ENCODE data around the gene CAPN13.

DNA sequence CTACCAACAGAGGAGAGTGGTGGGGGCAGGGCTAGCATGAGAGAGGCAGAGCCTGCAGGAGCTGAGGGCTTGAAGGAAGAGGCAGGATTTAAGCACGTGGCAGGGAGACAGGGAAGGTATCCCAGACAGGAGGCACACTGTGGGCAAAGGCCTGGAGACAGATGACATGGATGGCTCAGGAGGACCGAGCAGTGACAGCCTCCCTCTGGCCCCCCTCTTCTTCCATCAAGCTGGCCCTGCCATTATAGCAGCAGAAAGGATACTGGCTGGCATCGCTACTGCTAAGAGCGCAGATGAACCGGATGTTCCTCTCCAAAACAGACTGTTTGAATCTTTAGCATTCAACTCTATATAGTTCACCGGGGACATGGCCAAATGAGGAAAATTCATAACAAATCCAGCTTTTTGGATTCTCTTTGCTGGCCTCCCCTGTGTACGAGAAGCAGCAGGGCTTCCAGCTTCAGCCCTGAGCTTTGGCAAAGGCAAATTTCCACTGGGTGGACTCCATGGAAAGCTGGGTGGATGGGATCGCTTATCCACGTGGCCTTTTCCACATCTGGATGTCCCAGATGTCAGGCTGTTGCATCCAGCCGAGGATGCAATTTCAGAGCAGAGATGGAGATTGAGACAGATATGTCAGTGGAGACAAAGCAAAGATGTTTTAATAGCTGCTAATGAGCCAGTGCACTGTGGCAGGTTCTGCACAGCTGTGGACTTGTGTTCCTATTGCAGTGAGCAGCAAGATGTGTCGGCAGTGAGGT, 36.2 kb downstream of the CAPN13 start:
- TF ChIP-seq, protein P1, sequence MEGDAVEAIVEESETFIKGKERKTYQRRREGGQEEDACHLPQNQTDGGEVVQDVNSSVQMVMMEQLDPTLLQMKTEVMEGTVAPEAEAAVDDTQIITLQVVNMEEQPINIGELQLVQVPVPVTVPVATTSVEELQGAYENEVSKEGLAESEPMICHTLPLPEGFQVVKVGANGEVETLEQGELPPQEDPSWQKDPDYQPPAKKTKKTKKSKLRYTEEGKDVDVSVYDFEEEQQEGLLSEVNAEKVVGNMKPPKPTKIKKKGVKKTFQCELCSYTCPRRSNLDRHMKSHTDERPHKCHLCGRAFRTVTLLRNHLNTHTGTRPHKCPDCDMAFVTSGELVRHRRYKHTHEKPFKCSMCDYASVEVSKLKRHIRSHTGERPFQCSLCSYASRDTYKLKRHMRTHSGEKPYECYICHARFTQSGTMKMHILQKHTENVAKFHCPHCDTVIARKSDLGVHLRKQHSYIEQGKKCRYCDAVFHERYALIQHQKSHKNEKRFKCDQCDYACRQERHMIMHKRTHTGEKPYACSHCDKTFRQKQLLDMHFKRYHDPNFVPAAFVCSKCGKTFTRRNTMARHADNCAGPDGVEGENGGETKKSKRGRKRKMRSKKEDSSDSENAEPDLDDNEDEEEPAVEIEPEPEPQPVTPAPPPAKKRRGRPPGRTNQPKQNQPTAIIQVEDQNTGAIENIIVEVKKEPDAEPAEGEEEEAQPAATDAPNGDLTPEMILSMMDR (conservative IDR thresholded peaks at IDR 0.05; ENCODE audit: low read depth in 2 of 2): no peak
- no peak for TF ChIP-seq EZH2 (IDR thresholded peaks at IDR 0.05; ENCODE audit: low read depth, unreplicated experiment)
- no peak for TF ChIP-seq NANOG (IDR thresholded peaks at IDR 0.05; ENCODE audit: borderline replicate concordance)
- TF ChIP-seq EZH2phosphoT487 (IDR thresholded peaks at IDR 0.05; ENCODE audit: unreplicated experiment): no peak
- no peak for TF ChIP-seq REST (IDR thresholded peaks at IDR 0.05; ENCODE audit: unreplicated experiment)
- TF ChIP-seq POLR2AphosphoS5 (IDR thresholded peaks at IDR 0.05; ENCODE audit: low read depth): no peak
